BLaER1 treated with 17β-estradiol and CSF1 and Interleukin-3, amounts not matched to agents 10 nM and 100 nM (cell line): ENCODE results near the gene CCDC107.
"Not testable (repeated sequence)": the region's sequence is repeated elsewhere in the genome, so short reads cannot be mapped to it uniquely, and the experiment has no call there.

Experiments used
- H3K27ac ChIP-seq, 11 experiments: shearing (Covaris generic); formaldehyde crosslinking; 2 replicates each; pipeline ENCODE4 v1.8.1; 2022
- H3K27me3 ChIP-seq, 11 experiments: shearing (Covaris generic); formaldehyde crosslinking; 2 replicates each; pipeline ENCODE4 v1.8.1; 2022
- H3K36me3 ChIP-seq, 11 experiments: shearing (Covaris generic); formaldehyde crosslinking; 2 replicates each; pipeline ENCODE4 v1.8.1; 2022
- H3K4me1 ChIP-seq, 10 experiments: shearing (Covaris generic); formaldehyde crosslinking; 2 replicates each; pipeline ENCODE4 v1.8.1; 2022
- H3K4me2 ChIP-seq, 11 experiments: shearing (Covaris generic); formaldehyde crosslinking; 2 replicates each; pipeline ENCODE4 v1.8.1; 2022
- H3K4me3 ChIP-seq, 10 experiments: shearing (Covaris generic); formaldehyde crosslinking; 2 replicates each; pipeline ENCODE4 v1.8.1; 2022
- H3K9ac ChIP-seq, 11 experiments: shearing (Covaris generic); formaldehyde crosslinking; 2 replicates each; pipeline ENCODE4 v1.8.1; 2022
- H3K9me3 ChIP-seq, 11 experiments: shearing (Covaris generic); formaldehyde crosslinking; replicated peaks in 1 of 11; 2 replicates each; pipeline ENCODE4 v1.8.1; 2022
- H4K20me1 ChIP-seq, 11 experiments: shearing (Covaris generic); formaldehyde crosslinking; 2 replicates each; pipeline ENCODE4 v1.8.1; 2022
- Cebpa-rat ChIP-seq, 11 experiments: shearing (Covaris generic); IDR thresholded peaks; 2 replicates each; pipeline ENCODE4 v1.8.1; 2022

The CCDC107 gene, protein sequence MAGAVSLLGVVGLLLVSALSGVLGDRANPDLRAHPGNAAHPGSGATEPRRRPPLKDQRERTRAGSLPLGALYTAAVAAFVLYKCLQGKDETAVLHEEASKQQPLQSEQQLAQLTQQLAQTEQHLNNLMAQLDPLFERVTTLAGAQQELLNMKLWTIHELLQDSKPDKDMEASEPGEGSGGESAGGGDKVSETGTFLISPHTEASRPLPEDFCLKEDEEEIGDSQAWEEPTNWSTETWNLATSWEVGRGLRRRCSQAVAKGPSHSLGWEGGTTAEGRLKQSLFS

DNA sequence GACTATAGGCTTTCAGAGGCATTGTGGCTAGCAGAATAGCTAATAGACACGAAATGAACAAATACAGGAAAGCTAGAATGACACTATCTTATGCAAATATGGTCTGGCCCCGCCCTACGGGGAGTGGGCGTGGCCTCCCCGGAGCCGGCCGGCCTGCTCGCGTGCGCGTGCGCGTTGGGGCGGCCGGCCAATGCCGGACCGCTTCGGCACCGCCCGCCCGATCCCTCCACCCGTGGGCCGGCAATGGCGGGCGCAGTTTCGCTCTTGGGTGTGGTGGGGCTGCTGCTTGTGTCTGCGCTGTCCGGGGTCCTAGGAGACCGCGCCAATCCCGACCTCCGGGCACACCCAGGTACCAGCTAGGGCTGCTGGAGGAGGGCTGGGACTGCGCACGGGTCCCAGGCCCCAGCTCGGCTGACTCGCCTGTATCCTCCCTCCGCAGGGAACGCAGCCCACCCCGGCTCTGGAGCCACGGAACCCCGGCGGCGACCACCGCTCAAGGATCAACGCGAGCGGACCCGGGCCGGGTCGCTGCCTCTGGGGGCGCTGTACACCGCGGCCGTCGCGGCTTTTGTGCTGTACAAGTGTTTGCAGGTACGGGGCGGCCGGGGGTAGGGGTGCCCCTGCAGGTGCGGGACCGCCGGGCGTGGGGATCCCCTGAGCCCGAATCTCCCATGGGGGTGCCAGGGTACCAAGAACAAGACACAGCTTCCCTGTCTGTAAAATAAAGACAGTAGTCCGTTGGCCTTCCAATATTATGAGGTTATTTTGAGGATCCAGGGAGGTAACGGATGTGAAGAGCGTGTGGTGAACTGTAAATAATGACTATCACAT, at the start of gene CCDC107:
CCDC107 (plus strand) TSS at position 156 of the 831 bp plus-strand sequence; CDS start at position 244, 88 bp downstream.
- Histone ChIP-seq H3K4me3 (peak within 1 kb of the TSS; percentile 77 to 88 (median 80)), H3K36me3 (peaks cover 6 to 17% (median 12%) of the 10 kb centered on the region in 11 experiments; a peak in 16 of 22 replicates), H3K9ac (peak within 1 kb of the TSS; percentile 84 to 96 (median 91)), H4K20me1 (peaks cover 0 to 8% (median 0%) of the 10 kb centered on the region in 11 experiments; a peak in 2 of 22 replicates), H3K27me3 (no peaks in the 10 kb centered on the region), H3K27ac (peak within 1 kb of the TSS; percentile 92 to 98 (median 96)), H3K4me2 (peak within 1 kb of the TSS; percentile 86 to 98 (median 95)), H3K9me3 (no peaks in the 10 kb centered on the region), H3K4me1 (peaks cover 57 to 76% (median 65%) of the 10 kb centered on the region in 10 experiments)
- TF ChIP-seq Cebpa-rat (IDR thresholded peaks at IDR 0.05) = no peak

DNA sequence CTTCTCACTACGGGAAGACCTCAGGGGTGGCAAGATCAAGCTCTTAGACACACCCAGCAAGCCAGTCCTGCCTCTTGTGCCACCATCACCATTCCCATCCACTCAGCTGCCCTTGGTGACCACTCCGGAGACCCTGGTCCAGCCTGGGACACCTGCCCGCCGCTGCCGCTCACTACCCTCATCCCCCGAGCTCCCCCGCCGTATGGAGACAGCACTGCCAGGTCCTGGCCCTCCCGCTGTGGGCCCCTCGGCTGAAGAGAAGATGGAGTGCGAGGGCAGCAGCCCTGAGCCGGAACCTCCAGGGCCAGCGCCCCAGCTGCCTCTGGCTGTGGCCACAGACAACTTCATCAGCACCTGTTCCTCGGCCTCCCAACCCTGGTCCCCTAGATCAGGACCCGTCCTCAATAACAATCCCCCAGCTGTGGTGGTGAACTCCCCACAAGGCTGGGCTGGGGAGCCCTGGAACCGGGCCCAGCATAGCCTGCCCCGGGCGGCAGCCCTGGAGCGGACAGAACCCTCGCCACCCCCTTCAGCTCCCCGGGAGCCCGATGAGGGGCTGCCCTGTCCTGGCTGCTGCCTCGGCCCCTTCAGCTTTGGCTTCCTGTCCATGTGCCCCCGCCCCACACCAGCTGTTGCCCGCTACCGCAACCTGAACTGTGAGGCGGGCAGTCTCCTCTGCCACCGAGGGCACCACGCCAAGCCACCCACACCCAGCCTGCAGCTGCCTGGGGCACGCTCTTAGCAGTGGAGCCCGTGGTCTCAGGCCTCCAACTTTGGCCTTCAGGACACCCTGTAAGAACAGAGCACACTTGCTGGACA, 48.9 kb upstream of the CCDC107 start:
- Histone ChIP-seq H3K9me3 (no peaks in the 10 kb centered on the region), H3K36me3 (peaks cover 37 to 76% (median 59%) of the 10 kb centered on the region in 11 experiments), H3K27me3 (no peaks in the 10 kb centered on the region), H3K9ac (peak overlapping the region in 3 of 11 experiments; percentile 1 to 42 (median 24); a peak in 2 of 22 replicates), H3K4me1 (peaks cover 17 to 75% (median 45%) of the 10 kb centered on the region in 10 experiments), H4K20me1 (peaks cover 11 to 51% (median 30%) of the 10 kb centered on the region in 11 experiments; a peak in 18 of 22 replicates), H3K4me3 (no peak overlapping the region), H3K27ac (peak overlapping the region in 3 of 11 experiments; percentile 5 to 44 (median 8); a peak in 3 of 22 replicates), H3K4me2 (0 out of 22 replicates have a peak overlapping the region, but pooled peaks of 1 of the 11 experiments have one; percentile 1)
- no peak for TF ChIP-seq Cebpa-rat (IDR thresholded peaks at IDR 0.05)

DNA sequence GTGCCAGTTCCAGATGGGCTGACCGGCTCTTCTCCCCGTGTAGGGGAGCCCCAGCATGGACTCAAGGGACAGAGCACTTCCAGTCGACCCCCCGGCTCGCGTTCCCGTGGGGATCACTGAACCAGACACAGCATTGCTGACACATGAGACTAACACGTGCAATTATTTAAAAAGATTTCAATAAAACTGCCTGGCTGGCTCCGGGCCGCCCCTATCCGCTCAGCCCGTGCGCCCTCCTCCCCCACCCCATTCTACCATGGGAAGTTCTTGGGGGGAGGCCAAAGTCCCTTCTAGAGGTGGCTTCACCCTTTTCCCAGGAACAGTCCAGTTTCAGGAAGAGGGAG, 48.3 kb upstream of the CCDC107 start:
- Histone ChIP-seq H3K36me3 (peaks cover 37 to 82% (median 65%) of the 10 kb centered on the region in 11 experiments), H3K27ac (peak overlapping the region in 3 of 11 experiments; percentile 5 to 44 (median 8); a peak in 2 of 22 replicates), H3K4me3 (no peak overlapping the region), H4K20me1 (peaks cover 11 to 55% (median 30%) of the 10 kb centered on the region in 11 experiments; a peak in 18 of 22 replicates), H3K4me2 (0 out of 22 replicates have a peak overlapping the region, but pooled peaks of 1 of the 11 experiments have one; percentile 1), H3K9ac (peak overlapping the region in 3 of 11 experiments; percentile 24 to 42 (median 31); a peak in 2 of 22 replicates), H3K27me3 (no peaks in the 10 kb centered on the region), H3K4me1 (peaks cover 21 to 75% (median 43%) of the 10 kb centered on the region in 10 experiments), H3K9me3 (no peaks in the 10 kb centered on the region)
- no peak for TF ChIP-seq Cebpa-rat (IDR thresholded peaks at IDR 0.05)

DNA sequence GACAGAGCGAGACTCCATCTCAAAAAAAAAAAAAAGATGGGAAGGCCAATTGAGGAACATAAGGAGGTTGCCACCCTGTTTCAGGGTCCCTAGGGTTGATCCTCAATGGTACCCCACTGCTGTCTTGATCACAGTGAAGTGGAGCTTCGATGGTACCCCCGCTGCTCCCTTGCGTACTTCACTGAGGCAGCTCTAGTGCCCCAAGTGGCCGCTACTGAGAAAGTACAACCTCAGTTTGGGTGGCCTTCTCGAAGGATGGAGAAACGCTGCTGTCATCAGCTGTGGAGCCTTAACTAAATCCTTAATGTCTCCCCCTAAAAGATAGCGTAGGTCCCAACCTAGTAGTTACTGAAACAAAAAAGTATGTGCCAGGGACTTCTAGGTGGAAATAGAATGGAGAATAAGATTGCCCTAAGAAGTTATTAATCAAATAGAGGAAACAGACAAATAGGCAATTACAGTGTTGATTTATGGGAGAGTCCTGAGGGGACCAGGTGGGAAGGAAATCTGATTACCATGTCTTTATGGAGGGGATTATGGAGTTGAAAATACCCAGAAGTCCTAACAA, 46.8 kb upstream of the CCDC107 start:
- Histone ChIP-seq H4K20me1 (peaks cover 5 to 57% (median 26%) of the 10 kb centered on the region in 11 experiments; a peak in 17 of 22 replicates), H3K4me1 (peaks cover 31 to 83% (median 52%) of the 10 kb centered on the region in 10 experiments), H3K36me3 (peaks cover 37 to 97% (median 72%) of the 10 kb centered on the region in 11 experiments), H3K4me3 (no peak overlapping the region), H3K4me2 (peak overlapping the region in 3 of 11 experiments; percentile 6 to 27 (median 18); a peak in 3 of 22 replicates), H3K27me3 (no peaks in the 10 kb centered on the region), H3K27ac (no peak overlapping the region), H3K9ac (no peak overlapping the region; a peak in 1 of 22 replicates), H3K9me3 (no peaks in the 10 kb centered on the region)
- no peak for TF ChIP-seq Cebpa-rat (IDR thresholded peaks at IDR 0.05)

DNA sequence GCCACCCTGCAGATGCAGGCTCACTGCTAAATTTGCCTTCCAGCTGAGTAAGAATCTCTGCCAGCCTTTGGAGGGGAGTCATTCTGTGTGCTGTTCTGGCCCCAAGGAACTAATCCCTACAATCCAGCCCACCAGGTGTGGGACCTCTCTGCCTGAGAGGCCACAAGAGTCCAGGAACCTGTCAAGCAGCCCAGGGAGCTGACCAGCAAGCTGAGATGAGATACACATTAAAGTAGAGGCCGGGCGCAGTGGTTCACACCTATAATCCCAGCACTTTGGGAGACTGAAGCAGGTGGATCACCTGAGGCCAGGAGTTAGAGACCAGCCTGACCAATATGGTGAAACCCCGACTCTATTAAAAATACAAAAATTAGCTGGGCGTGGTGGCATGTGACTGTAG, 46.0 kb upstream of the CCDC107 start:
- Histone ChIP-seq H3K4me1 (peaks cover 30 to 83% (median 52%) of the 10 kb centered on the region in 10 experiments), H4K20me1 (peaks cover 0 to 49% (median 18%) of the 10 kb centered on the region in 11 experiments; a peak in 14 of 22 replicates), H3K36me3 (peaks cover 36 to 95% (median 70%) of the 10 kb centered on the region in 11 experiments), H3K4me2 (peak overlapping the region in 4 of 11 experiments; percentile 6 to 29 (median 22); a peak in 4 of 22 replicates), H3K9ac (peak overlapping the region in 1 of 11 experiments; percentile 18; a peak in 1 of 22 replicates)
- H3K27ac ChIP-seq, H3K27me3 ChIP-seq, H3K9me3 ChIP-seq, H3K4me3 ChIP-seq: not testable (repeated sequence)

DNA sequence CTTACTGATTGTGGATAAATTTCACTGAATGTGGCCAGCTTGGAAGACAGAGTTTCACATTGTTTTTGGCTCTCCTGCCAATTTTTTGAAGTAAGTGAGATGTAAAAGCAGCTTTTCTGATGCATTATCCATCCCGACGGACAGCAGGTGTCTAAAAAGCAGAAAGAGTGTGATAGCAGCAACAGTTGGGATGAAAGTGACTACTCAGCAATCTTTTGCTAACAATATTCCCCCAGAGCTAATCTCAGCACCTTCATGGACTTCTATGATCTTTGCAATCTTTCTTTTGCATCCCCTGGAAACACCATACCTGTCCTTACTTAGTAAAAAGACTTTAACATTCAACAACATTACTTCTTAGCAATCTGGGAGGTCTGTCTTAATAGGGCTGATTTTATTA, 45.2 kb upstream of the CCDC107 start:
- Histone ChIP-seq H4K20me1 (peaks cover 0 to 43% (median 13%) of the 10 kb centered on the region in 11 experiments; a peak in 11 of 22 replicates), H3K36me3 (peaks cover 29 to 87% (median 62%) of the 10 kb centered on the region in 11 experiments), H3K4me1 (peaks cover 31 to 83% (median 53%) of the 10 kb centered on the region in 10 experiments), H3K4me3 (no peak overlapping the region), H3K27me3 (no peaks in the 10 kb centered on the region), H3K9ac (no peak overlapping the region), H3K27ac (no peak overlapping the region), H3K4me2 (peak overlapping the region in 1 of 11 experiments; percentile 17; a peak in 1 of 22 replicates), H3K9me3 (no peaks in the 10 kb centered on the region)
- TF ChIP-seq Cebpa-rat (IDR thresholded peaks at IDR 0.05) = no peak

DNA sequence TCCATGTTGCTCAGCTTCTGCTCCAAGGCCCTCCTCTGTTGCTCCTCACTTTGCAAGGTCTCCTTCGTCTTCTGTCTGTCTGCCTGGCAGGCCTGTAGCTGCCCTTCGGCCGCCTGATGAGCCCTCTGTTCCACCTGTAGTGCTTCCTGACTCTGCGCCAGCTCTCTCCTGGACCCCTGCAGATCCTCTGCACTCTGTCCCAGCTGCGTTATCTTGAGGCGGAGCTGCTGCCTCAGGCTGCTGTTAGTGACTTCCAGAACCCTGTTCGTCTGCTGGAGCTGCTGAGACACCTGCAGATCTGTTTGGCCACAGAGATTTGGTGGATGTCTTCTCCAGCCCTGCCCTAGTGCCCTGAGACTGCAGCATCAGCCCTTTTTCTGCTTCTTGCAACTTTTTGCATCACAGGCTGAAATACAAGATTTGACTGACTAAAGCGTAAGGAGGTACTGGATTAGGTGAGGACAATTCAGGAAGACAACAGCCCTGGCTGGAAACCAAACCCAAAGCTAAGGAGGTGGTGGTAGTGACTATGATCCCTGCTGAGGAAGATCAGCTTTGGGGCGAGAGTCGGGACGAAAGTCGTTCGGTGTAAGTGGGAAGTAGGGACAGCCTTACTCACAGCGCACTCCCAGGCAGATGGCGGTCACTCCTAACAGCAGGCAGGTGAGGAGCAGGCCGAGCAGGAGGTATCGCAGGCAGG, 42.0 kb upstream of the CCDC107 start:
- H3K27ac ChIP-seq = peak overlapping the region in 9 of 11 experiments; percentile 68 to 97 (median 94); a peak in 18 of 22 replicates
- no peak for TF ChIP-seq Cebpa-rat (IDR thresholded peaks at IDR 0.05)
- no peaks in the 10 kb centered on the region for H3K27me3 ChIP-seq
- peaks cover 0 to 22% (median 0%) of the 10 kb centered on the region in 11 experiments; a peak in 3 of 22 replicates for H4K20me1 ChIP-seq
- peak overlapping the region; percentile 85 to 100 (median 96) for H3K4me2 ChIP-seq
- H3K4me3 ChIP-seq = peak overlapping the region; percentile 56 to 70 (median 62); a peak in 19 of 20 replicates
- H3K4me1 ChIP-seq = peaks cover 63 to 97% (median 75%) of the 10 kb centered on the region in 10 experiments
- peaks cover 5 to 54% (median 35%) of the 10 kb centered on the region in 11 experiments; a peak in 17 of 22 replicates for H3K36me3 ChIP-seq
- peak overlapping the region in 10 of 11 experiments; percentile 73 to 84 (median 78); a peak in 18 of 22 replicates for H3K9ac ChIP-seq
- H3K9me3 ChIP-seq = no peaks in the 10 kb centered on the region
